GM19468 (cell line): Measurements from ENCODE around the gene CRYBG2.
A peak's percentile ranks its signal among the peaks of the same experiment; 100 is the strongest.
"Not testable (repeated sequence)": the region's sequence is repeated elsewhere in the genome, so short reads cannot be mapped to it uniquely, and the experiment has no call there.

Experiments
- ATAC-seq: cut with Tn5 transposase; IDR thresholded peaks from one replicate; pipeline ENCODE4 v1.9.1; 2021; ENCODE audit warnings: mild to moderate bottlenecking, moderate library complexity, moderate number of reproducible peaks; ENCODE audit not compliant: unreplicated experiment; ENCODE audit errors: extremely low read depth

Gene CRYBG2

DNA sequence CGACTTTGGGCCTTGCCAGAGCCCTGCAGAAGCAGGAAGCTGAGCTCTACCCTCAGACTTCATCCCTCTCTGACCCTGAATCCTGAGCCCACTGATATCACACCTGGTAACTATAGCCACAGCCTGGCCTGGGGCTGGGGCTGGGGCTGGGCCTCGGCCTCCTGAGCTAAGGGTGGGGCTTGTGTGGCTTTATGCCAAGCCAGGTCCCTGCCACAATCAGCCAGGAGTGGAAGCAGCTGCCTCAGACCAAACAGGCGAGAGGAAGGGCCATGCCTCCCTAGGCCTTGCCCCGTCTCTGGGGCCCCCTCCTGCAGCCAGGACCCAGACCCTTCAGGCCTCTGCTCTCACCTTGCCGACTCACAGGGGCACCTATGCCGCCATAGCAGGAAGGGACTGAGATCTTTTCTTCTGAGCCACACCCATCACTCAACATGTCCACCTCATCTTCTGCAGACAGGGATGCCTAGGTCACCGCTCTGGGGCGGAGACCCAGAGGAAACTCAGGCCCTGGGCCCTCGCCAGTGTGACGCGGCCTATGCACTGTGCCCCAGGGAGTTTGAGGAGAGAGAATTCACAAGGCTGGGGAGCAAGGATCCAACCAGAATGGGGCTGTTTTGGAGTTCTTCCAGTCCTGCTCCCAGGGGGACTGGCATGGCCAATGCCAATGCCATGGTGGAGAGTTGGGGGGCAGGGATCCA lies 53.2 kb downstream of the CRYBG2 start:
- ATAC-seq, result no peak

DNA sequence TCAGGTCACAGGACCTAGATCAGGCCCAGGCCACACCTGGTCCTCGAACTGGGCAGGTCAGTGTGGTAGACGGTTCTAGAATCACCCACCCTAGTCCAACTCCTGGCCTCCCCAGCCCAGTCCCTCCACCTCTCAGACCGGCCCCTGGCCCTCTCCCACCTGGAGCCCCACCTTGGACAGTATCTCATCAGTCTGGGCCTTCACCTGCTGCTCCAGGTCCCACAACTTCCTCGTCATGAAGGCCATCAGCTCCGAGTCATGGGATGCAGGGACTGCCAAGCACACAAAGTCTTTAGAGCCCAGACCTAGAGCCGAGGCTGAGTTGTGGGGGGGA lies 56.2 kb downstream of the CRYBG2 start:
- no peak for ATAC-seq

- no peak for ATAC-seq
Observed at GRCh38 chr1:26297057-26297790, 56.7 kb downstream of the CRYBG2 start.

GRCh38 chr1:26296340-26297056 lies 57.4 kb downstream of the CRYBG2 start:
- no peak for ATAC-seq

- ATAC-seq, result no peak
Observed at GRCh38 chr1:26295194-26296138, 58.5 kb downstream of the CRYBG2 start.

- ATAC-seq, result no peak
Observed at GRCh38 chr1:26293911-26294463, 59.9 kb downstream of the CRYBG2 start.

GRCh38 chr1:26292735-26293134 lies 61.2 kb downstream of the CRYBG2 start:
- ATAC-seq, result not testable (repeated sequence)

DNA sequence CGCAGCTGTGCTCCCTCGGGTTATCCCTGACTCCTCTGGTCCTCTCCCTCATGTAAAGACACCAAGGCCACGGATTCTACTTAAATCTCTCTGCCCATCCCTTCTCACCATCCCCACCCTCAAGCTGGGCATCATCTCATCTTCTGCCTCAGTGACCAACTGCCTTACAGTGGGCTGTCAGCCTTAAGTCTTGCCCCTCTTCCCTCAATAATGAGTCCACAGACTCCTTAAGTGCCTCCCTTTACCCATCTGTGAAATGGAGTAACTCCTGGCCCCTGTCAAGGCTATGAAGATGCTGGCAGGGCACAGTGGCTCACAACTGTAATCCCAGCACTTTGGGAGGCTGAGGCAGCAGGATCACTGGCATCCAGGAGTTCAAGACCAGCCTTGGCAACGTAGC lies 62.0 kb downstream of the CRYBG2 start:
- no peak for ATAC-seq

GRCh38 chr1:26291433-26291832 lies 62.5 kb downstream of the CRYBG2 start:
- ATAC-seq, result no peak

- no peak for ATAC-seq
Observed at GRCh38 chr1:26290882-26291261, 63.1 kb downstream of the CRYBG2 start.

GRCh38 chr1:26290122-26290881 lies 63.6 kb downstream of the CRYBG2 start:
- ATAC-seq, result no peak

GRCh38 chr1:26289158-26290059 lies 64.5 kb downstream of the CRYBG2 start:
- ATAC-seq, result peak; percentile 45

DNA sequence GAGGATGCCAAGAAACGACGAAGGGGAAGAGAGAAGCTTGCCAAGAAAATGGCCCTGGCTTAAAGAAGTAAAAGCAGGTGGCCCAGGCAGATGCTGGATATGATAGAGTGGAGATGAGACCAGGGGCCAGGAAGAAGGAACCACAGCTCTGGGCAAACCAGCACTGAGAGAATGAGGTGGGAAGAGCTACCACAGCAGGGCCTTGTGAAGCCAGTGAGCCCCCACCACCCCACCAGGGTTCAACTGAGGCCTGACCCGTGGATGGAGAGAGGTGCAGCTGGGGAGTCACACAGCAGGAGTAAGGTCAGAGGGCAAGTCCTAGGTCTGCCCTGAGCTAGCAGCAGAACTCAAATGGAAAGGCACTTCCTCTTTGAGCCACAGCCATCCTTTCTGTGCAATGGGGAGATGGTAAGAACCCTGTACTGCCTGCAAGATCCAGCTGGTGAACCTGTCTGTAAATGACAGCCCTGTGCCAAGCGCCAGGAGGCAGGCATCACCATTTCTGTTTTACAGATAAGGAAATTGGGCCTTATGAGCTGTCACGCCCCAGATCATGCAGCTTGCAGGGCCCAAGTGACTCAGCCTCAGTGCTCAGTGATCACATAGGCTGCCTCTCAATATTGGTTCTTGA lies 65.5 kb downstream of the CRYBG2 start:
- ATAC-seq, result no peak

DNA sequence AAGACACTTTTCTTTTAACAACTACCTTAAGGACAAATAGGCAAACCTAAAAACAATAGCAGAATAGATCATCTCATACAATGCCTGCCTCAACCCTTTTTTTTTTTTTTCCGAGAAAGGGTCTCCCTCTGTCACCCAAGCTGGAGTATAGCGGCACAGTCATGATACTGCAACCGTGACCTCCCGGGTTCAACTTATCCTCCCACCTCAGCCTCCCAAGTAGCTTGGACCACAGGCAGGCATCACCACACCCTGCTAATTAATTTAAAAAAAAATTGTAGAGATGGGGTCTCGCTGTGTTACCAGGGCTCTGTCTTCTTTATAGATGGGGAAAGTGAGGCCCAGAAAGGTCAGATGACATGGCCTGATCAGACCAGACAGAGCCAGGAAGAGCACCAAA lies 66.1 kb downstream of the CRYBG2 start:
- ATAC-seq, result no peak

DNA sequence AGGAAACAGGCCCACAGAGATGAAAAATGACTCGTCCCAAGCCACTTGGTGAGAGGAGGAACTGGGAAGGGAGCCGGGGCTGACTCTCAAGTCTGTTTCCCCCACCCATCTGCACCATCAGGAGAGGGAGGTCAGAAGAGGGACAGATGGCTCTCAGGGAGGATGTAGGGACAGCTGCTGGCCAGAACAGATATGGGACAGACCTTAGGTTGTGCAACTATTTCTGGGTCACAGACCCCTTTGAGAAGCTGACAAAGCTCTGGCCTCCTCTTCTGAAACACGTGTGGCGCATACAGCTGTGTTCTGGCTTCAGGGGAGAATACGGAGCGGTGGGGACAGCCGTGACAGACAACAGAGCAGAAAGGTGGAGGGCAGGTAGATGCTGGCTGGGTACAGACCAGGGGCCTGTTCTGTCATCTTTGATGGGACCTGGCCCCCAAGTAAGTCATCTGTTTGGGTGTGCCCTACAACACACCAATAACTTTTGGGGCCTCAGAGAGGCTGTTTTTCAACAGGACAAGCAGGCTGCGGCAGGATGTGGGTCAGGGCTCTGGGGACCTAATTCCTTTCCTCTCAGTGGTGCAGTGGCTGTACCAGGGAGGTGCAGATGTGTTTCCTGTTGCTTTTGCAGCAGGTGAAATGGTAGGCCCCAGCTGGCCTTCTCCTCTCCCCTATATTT lies 66.8 kb downstream of the CRYBG2 start:
- ATAC-seq, result no peak

- ATAC-seq, result no peak
Observed at GRCh38 chr1:26286064-26286416, 67.9 kb downstream of the CRYBG2 start.

DNA sequence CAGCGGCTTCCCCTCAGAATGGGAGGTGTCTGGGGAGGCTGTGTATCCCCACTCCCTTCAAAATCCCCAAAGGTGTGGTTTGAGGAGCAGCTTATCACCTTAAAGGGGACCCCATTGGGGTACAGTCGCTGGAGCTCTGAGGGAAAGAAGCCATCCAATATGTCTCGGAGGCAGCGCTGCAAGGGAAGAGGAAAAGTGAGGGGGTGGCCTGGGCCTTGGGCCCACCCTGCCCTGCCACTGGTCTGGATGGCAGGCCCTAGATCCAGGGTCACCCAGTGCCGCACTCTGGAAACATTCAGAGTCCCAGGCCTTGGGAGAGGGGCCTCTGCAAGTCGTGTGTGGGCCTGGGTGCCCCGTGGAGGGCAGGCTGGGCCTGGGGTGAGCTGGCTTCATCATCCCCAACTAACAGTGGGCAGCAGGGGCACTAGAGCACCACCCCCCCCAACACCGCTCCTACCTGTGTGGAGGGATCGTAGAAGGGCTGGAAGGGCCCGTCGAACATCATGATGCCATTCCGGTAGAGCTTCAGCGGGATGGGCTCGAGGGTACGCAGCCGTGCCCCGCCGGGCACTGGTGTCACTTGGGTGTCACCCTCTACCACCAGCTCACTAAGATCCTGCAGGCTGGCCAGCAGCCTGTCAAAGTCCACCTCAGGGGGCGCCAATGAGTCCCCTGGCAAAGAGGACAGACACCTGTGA lies 68.4 kb downstream of the CRYBG2 start:
- no peak for ATAC-seq
